Stimulated activated CD8-positive, alpha-beta memory T cell treated with anti-CD3 and anti-CD28 coated beads, Interleukin-7, amount 100 ng/mL, for 24 hours (primary cell): ENCODE measurements around the gene HK1.

Experiments used
- DNase-seq: peaks from one replicate; pipeline ENCODE4 v3.0.0-alpha.2; 2020; ENCODE audit warnings: low read depth

Gene HK1

GRCh38 chr10:69346776-69347175 is 68.5 kb downstream of the HK1 start:
- no peak for DNase-seq

- DNase-seq = no peak
These were observed 70.7 kb downstream of the HK1 start for GRCh38 chr10:69348816-69349541.

- DNase-seq = no peak
These were observed 71.2 kb downstream of the HK1 start for GRCh38 chr10:69349542-69349888.

GRCh38 chr10:69351589-69351988 is 73.3 kb downstream of the HK1 start:
- DNase-seq = no peak

- DNase-seq = no peak
These were observed 74.4 kb downstream of the HK1 start for GRCh38 chr10:69352569-69353264.

GRCh38 chr10:69353977-69354635 is 75.8 kb downstream of the HK1 start:
- no peak for DNase-seq

- DNase-seq = no peak
These were observed 77.9 kb downstream of the HK1 start for GRCh38 chr10:69356187-69356586.

- no peak for DNase-seq
These were observed 80.0 kb downstream of the HK1 start for GRCh38 chr10:69358148-69358795.

GRCh38 chr10:69359148-69359547 is 80.9 kb downstream of the HK1 start:
- no peak for DNase-seq

GRCh38 chr10:69359594-69359993 is 81.3 kb downstream of the HK1 start:
- DNase-seq = no peak

GRCh38 chr10:69360485-69361302 is 82.4 kb downstream of the HK1 start:
- no peak for DNase-seq

- DNase-seq = no peak
These were observed 83.0 kb downstream of the HK1 start for GRCh38 chr10:69361303-69361614.

GRCh38 chr10:69362471-69362954 is 84.2 kb downstream of the HK1 start:
- DNase-seq = no peak

GRCh38 chr10:69363666-69364065 is 85.4 kb downstream of the HK1 start:
- no peak for DNase-seq

GRCh38 chr10:69364232-69364940 is 86.1 kb downstream of the HK1 start:
- DNase-seq = no peak

- no peak for DNase-seq
These were observed 88.4 kb downstream of the HK1 start for GRCh38 chr10:69366738-69367137.

GRCh38 chr10:69367469-69367868 is 89.2 kb downstream of the HK1 start:
- no peak for DNase-seq

- no peak for DNase-seq
These were observed 94.1 kb downstream of the HK1 start for GRCh38 chr10:69372126-69372980.

GRCh38 chr10:69374242-69374641 is 95.9 kb downstream of the HK1 start:
- no peak for DNase-seq

GRCh38 chr10:69374931-69375306 is 96.6 kb downstream of the HK1 start:
- no peak for DNase-seq
